ENCODE measurements around the gene AQP2.
"Not testable (repeated sequence)": the region's sequence is repeated elsewhere in the genome, so short reads cannot be mapped to it uniquely, and the experiment has no call there.

The AQP2 gene

DNA sequence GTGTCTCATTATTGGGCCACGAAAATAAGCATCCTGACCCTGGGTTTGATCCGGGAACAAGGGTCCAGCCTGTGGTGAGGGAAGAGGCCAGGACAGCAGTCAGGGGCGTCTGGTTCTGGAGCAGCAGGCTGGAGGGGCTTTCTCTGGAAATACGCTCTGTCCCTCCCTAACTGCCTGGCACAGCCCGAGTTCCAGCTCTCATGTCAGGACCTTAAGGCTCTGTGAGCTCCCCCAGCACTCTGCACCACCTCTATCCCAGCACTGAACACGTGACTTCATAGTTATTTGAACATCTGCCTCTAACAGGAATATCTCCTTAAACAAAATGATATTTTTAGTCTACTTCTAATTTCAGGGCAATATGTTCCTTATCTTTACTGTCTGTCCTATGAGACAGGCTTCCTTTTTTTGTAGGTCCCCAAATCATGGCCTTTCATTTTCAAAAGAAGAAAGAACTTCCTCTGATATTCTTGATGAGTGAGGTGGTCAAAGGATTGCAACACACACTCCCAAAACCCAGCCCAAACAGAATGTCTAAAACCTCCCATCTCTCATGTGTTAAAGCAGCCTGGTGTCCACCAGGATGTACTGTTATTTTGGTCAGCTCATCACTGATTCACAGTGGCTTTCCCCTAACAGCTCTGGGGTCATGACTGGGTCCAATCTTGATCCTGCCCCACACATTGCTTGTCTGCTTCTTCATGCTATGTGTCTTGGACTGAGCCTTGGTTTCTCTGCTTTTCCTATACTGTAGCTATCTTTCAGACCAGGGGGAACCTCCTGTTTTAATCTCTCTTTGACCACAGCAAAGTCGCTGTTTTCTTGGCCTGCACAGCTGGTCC lies 31.9 kb downstream of the AQP2 start:
- TF ChIP-seq, protein P1, sequence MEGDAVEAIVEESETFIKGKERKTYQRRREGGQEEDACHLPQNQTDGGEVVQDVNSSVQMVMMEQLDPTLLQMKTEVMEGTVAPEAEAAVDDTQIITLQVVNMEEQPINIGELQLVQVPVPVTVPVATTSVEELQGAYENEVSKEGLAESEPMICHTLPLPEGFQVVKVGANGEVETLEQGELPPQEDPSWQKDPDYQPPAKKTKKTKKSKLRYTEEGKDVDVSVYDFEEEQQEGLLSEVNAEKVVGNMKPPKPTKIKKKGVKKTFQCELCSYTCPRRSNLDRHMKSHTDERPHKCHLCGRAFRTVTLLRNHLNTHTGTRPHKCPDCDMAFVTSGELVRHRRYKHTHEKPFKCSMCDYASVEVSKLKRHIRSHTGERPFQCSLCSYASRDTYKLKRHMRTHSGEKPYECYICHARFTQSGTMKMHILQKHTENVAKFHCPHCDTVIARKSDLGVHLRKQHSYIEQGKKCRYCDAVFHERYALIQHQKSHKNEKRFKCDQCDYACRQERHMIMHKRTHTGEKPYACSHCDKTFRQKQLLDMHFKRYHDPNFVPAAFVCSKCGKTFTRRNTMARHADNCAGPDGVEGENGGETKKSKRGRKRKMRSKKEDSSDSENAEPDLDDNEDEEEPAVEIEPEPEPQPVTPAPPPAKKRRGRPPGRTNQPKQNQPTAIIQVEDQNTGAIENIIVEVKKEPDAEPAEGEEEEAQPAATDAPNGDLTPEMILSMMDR (conservative IDR thresholded peaks at IDR 0.05): no peak
- no peak for TF ChIP-seq ZFX (IDR thresholded peaks at IDR 0.05)
- H3K27ac ChIP-seq: no peak overlapping the region

DNA sequence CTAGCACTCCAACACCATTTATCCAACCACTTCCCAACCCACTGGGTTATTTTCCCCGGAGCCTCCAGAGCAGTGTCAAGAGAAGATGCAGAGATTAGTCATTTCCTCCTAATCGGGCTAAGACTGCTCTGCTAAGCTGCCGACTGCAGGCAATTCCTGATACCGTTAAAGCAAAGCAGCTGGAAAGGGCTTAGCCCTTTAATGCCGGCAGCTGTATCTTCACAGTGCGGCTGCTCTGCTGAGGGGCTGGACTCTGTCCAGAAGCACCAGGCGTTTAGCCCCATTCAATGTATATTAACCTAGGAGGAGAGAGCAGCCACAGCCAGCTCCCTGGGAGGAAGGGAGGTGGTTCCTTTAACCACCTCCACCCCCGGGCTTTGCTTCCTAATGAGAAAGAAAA lies 33.4 kb downstream of the AQP2 start:
- no peak for TF ChIP-seq ZFX (IDR thresholded peaks at IDR 0.05)
- TF ChIP-seq, protein P1 (conservative IDR thresholded peaks at IDR 0.05): no peak
- no peak overlapping the region for H3K27ac ChIP-seq

DNA sequence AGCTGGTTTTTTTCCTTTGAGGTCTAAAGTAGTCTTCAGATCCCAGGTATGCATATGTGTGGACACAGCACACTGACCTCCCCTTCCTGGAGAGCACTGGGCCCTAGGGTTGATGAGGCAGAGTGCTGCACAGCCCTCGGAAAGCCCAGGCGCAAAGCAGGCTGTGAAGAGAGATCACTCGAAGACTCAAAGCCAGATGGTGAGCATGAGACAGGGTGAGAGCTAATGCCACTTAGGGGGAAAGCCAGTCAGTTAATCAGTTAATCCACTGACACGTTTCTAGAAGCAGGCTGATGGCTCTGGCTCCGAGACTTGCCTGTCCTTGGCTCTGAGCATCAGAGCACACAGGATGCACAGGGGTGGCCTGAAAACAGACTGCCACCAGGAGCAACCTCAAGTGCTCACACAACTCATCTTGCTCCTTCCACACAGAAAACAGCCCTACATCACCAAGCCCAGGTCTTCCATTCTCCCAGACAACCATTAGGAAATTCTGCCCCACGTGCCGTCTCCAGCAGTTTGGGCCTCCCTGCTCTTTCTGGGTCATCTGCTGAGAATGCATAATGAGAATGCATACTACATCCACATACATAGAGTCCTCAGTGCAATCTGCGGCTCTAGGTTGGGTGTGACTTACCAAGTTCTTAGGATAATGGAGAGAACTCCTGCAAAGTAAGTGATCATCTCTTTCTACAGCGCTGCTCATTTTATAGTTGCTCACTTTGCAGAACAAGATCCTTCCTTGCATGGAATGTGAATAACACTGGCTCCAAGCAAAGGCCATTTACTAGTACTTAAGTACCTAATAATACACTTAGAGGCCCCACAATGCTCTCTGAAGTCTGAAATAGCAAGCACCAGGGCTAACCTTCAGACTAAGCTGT lies 34.2 kb downstream of the AQP2 start:
- TF ChIP-seq, protein P1 (conservative IDR thresholded peaks at IDR 0.05): no peak
- TF ChIP-seq ZFX (IDR thresholded peaks at IDR 0.05): no peak
- no peak overlapping the region for H3K27ac ChIP-seq

DNA sequence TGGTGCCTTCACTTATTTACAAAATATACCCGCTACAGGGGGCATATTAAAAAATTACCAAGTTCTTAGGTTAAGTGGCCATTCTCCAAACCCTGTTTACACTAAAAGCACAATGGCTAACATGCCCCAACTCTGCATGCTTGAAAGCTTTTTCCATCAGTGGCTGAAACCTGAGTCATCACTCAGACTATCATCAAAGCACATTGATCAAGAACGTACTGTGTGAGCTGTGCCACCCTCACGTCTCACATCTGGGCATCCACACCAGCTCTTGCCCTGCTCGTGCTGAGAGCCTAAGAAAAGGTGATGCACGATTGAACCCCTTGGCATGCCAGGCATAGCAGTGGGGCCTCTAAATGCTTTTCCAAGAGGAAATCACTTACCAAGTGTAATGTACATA lies 35.4 kb downstream of the AQP2 start:
- H3K27ac ChIP-seq: no peak overlapping the region
- TF ChIP-seq, protein P1 (conservative IDR thresholded peaks at IDR 0.05): no peak
- no peak for TF ChIP-seq ZFX (IDR thresholded peaks at IDR 0.05)

DNA sequence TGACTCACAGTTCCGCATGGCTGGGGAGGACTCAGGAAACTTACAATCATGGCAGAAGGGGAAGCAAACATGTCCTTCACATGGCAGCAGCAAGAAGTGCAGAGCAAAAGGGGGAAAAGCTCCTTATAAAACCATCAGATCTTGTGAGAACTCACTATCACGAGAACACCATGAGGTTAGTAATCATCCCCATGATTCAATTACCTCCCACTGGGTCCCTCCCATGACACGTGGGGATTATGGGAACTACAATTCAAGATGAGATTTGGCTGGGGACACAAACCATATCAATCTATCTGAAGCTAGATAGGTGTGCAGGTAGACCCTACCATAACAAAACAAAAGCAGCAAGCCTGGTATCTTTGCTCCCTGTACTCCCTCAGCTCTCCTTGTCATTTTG lies 35.9 kb downstream of the AQP2 start:
- not testable (repeated sequence) for H3K27ac ChIP-seq

DNA sequence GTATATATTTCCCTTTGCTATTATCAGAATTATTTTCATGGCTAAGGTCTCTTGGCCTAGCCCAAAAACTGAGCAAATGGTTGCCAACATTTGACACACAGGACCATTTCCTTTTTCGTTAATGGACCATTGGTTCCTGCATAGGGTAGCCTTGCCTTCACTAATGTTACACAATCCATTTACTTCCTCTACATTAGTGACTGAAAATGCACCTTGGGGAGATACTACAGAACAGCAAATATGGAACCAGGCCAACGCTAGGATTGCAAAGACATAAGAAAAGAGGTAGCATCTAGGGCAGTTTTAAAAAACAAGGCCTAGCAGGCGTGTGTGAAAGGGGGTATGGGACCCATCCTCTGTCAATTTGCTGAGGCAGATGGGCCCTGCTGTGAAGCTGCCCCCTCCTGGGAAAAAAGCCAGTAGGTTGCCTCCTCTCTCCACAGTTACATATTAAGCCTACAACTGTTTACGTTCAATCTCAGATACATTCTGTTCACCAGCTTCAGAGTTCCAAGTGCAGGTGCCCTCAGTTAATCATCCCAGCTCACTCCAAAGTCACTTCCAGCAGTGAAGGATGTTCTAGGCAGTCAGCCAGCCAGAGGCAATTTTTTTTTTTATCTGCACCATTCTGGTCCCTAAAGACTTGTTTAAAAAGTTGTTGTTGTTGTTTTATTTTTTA lies 37.2 kb downstream of the AQP2 start:
- no peak for TF ChIP-seq ZFX (IDR thresholded peaks at IDR 0.05)
- no peak overlapping the region for H3K27ac ChIP-seq

DNA sequence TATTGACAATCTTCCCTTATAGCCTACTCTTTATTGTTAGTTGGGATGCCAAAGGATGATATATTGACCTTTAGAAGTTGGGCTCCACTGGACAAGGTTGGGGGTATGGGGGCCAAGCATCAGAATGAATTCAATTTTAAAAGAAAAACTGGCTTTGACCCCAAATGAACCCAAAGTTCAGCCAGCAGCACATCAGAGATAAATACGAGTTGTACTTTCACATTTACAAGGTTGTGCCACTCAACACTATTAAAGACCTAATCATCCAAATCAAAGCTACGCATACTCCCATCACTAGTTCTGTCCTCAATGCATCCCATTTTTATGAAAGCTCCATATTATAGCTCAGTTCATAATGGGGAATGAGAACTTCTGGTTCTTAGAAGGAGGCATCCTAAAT lies 38.9 kb downstream of the AQP2 start:
- H3K27ac ChIP-seq: not testable (repeated sequence)

DNA sequence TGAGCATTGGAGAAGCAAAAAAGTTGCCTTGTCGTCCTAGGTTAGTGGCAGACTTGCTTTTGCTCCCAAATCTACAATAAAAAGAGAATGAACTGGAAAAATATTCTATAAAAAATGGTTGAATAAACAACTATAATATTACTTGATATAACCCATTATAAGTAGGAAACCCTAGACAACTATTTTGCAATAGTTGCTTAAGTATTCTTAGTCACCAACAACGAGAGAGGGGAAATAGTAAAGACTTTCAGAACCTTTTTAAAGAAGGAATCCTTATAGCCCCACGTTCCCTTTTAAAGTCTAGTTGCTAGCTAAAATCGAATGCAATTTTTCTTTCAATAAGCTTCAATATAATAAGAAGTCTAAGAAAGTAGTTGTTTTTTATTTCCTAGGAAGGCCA lies 39.7 kb downstream of the AQP2 start:
- TF ChIP-seq, protein P1 (conservative IDR thresholded peaks at IDR 0.05): no peak
- TF ChIP-seq ZFX (IDR thresholded peaks at IDR 0.05): no peak
- H3K27ac ChIP-seq: no peak overlapping the region

All from C4-2B (cell line).